GM18498 (cell line): ENCODE measurements around the gene SH3BGRL2.
"Not testable (repeated sequence)": the region's sequence is repeated elsewhere in the genome, so short reads cannot be mapped to it uniquely, and the experiment has no call there.

Source experiments
- ATAC-seq: cut with Tn5 transposase; IDR thresholded peaks from one replicate; pipeline ENCODE4 v1.9.1; 2021; ENCODE audit warnings: mild to moderate bottlenecking, moderate library complexity; ENCODE audit not compliant: unreplicated experiment

The SH3BGRL2 gene

GRCh38 chr6:79734374-79734773 lies 103.2 kb downstream of the SH3BGRL2 start:
- ATAC-seq: no peak

GRCh38 chr6:79735183-79735582 lies 104.1 kb downstream of the SH3BGRL2 start:
- no peak for ATAC-seq

- ATAC-seq: no peak
Observed at GRCh38 chr6:79737172-79737571, 106.0 kb downstream of the SH3BGRL2 start.

GRCh38 chr6:79742030-79742429 lies 110.9 kb downstream of the SH3BGRL2 start:
- no peak for ATAC-seq

GRCh38 chr6:79745282-79745681 lies 114.2 kb downstream of the SH3BGRL2 start:
- not testable (repeated sequence) for ATAC-seq

- ATAC-seq: not testable (repeated sequence)
Observed at GRCh38 chr6:79746325-79746724, 115.2 kb downstream of the SH3BGRL2 start.

- ATAC-seq: no peak
Observed at GRCh38 chr6:79750806-79751205, 119.7 kb downstream of the SH3BGRL2 start.
